T-helper 1 cell (primary cell): ENCODE measurements around the gene CERT1.
"Not testable (repeated sequence)": the region's sequence is repeated elsewhere in the genome, so short reads cannot be mapped to it uniquely, and the experiment has no call there.

Experiments
- DNase-seq, 5 donors: peaks; one replicate each; pipeline ENCODE4 v3.0.0-alpha.2; 2012 to 2020

The CERT1 gene

GRCh38 chr5:75522542-75522941, 11.1 kb upstream of the CERT1 start:
- DNase-seq = no peak

- no peak for DNase-seq
Observed at GRCh38 chr5:75522025-75522424, 10.6 kb upstream of the CERT1 start.

GRCh38 chr5:75521195-75521594, 9.8 kb upstream of the CERT1 start:
- DNase-seq = no peak

- no peak for DNase-seq
Observed at GRCh38 chr5:75519761-75520160, 8.3 kb upstream of the CERT1 start.

- no peak for DNase-seq
Observed at GRCh38 chr5:75514323-75514722, 2.9 kb upstream of the CERT1 start.

GRCh38 chr5:75513841-75514240, 2.4 kb upstream of the CERT1 start:
- DNase-seq = no peak

- DNase-seq = no peak
Observed at GRCh38 chr5:75512383-75513074, 1.1 kb upstream of the CERT1 start.

GRCh38 chr5:75510836-75511434, 494 bp downstream of the CERT1 start:
- DNase-seq = peak in 4 of 5 donors; percentile 4 to 45 (median 28)

GRCh38 chr5:75510417-75510835, 1.0 kb downstream of the CERT1 start:
- DNase-seq = peak in 2 of 5 donors; percentile 1 to 32

- peak in 1 of 5 donors; percentile 3 for DNase-seq
Observed at GRCh38 chr5:75509956-75510355, 1.5 kb downstream of the CERT1 start.

GRCh38 chr5:75509546-75509945, 1.9 kb downstream of the CERT1 start:
- DNase-seq = peak in 1 of 5 donors; percentile 6

- no peak for DNase-seq
Observed at GRCh38 chr5:75507841-75508240, 3.6 kb downstream of the CERT1 start.

- not testable (repeated sequence) for DNase-seq
Observed at GRCh38 chr5:75505112-75505511, 6.3 kb downstream of the CERT1 start.

- not testable (repeated sequence) for DNase-seq
Observed at GRCh38 chr5:75498875-75499274, 12.6 kb downstream of the CERT1 start.

- no peak for DNase-seq
Observed at GRCh38 chr5:75498208-75498777, 13.1 kb downstream of the CERT1 start.

GRCh38 chr5:75496026-75496425, 15.4 kb downstream of the CERT1 start:
- DNase-seq = no peak

- no peak for DNase-seq
Observed at GRCh38 chr5:75491621-75492020, 19.8 kb downstream of the CERT1 start.

- not testable (repeated sequence) for DNase-seq
Observed at GRCh38 chr5:75489847-75490246, 21.6 kb downstream of the CERT1 start.

GRCh38 chr5:75484605-75485004, 26.8 kb downstream of the CERT1 start:
- no peak for DNase-seq

- DNase-seq = no peak
Observed at GRCh38 chr5:75482482-75482881, 28.9 kb downstream of the CERT1 start.

GRCh38 chr5:75481024-75481423, 30.4 kb downstream of the CERT1 start:
- DNase-seq = no peak

- no peak for DNase-seq
Observed at GRCh38 chr5:75475364-75475763, 36.1 kb downstream of the CERT1 start.

- DNase-seq = no peak
Observed at GRCh38 chr5:75473463-75473862, 38.0 kb downstream of the CERT1 start.

- no peak for DNase-seq
Observed at GRCh38 chr5:75472973-75473372, 38.5 kb downstream of the CERT1 start.
